ENCODE measurements around the gene NMT2.

GRCh38 chr10:15097011-15097812, 71.3 kb downstream of the NMT2 start, which contains the start of gene RPP38:
- peak in 1 of 4 experiments; percentile 17 for TF ChIP-seq CTCF (IDR thresholded peaks at IDR 0.05)
- peak; percentile 59 for TF ChIP-seq POLR2A (IDR thresholded peaks at IDR 0.05)
- peak; percentile 84 for TF ChIP-seq POLR2AphosphoS5 (IDR thresholded peaks at IDR 0.05)

All from prostate gland (tissue), 2 donors.